IPS-18c (cell line): ENCODE data around the gene CSHL1.
"Not testable (repeated sequence)": the region's sequence is repeated elsewhere in the genome, so short reads cannot be mapped to it uniquely, and the experiment has no call there.

Source experiments
- H3K4me3 ChIP-seq: 2 replicates; pipeline ENCODE4 v1.7.0; 2013; ENCODE audit warnings: low read depth, mild to moderate bottlenecking, low read length, moderate library complexity; ENCODE audit not compliant: insufficient read depth
- H3K9me3 ChIP-seq: one replicate; pipeline ENCODE4 v1.6.1; 2013; ENCODE audit warnings: mild to moderate bottlenecking, low read length, moderate library complexity; ENCODE audit not compliant: control insufficient read depth, insufficient read depth

The CSHL1 gene

DNA sequence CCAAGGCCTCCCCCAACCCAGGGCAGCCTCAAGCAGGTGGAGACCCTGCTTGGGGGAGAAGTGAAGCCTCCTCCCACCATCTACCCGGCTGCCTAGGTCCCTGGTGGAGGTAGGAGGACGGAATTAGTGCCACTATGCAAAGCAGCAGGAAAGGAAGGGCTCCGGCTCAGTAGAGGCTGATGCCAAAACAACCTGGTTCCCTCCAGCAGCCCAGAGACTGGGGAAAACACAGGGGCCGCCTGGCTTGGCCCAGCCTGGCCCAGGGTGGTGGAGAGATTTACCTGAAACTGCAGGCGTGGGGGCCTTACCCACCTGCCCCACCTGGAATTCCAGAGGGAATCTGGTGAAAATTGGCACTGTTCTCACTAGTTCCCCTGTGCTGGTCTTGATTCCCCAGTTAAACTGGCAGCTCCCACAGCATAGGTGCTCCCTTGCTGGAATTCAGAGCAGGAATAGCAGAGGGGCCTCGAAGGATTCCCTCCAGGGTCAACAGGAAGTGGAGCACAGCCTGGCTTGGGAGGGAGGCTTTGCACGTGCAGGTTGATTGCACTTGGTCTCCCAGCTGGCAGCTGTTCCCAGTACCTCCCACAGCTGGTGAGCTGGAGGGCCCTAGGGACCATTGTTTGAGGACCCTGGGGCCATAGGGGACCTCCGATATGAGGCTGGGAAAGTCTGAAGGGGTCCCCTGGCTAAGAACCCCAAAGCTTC lies 16.6 kb upstream of the CSHL1 start:
- peaks cover 2% of the 10 kb centered on the region for H3K9me3 ChIP-seq
- H3K4me3 ChIP-seq = no peak overlapping the region

DNA sequence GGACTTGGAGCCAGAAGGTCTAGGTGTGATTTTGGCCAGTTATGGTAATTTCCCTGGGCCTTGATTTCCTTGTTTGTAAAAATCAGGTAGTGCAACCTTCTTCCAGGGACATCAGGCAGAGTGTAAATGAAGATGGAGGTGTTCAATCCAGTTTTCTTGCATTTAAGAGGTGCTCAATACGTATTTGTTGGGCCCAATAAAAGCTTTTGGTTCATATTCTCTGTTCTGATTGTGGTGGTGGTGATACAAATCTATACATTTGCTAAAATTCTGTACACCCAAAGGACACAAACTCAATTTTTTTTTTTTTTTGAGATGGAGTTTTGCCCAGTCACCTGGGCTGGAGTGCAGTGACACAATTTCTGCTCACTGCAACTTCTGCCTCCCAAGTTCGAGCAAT lies 15.1 kb upstream of the CSHL1 start:
- H3K9me3 ChIP-seq = peaks cover 2% of the 10 kb centered on the region
- H3K4me3 ChIP-seq = no peak overlapping the region

DNA sequence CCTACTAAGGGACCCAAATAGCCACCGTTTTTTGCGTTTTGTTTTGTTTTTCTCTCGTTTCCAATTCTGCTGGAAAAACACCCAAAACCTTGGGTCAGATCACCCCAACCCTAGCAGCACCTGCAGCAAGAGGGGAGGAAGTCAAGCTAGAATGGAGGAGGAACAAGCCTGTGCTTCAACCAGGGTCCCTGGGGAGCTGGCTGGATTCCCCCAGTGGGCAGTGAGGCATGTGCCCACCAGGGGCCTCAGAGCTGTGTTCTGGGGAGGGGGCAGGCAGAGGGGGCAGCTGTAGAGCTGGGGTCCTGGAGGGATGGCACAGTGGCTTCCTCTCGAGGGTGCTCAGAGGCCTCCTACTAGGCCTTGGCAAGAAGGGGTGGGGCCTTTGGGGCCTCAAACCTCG lies 14.6 kb upstream of the CSHL1 start:
- H3K9me3 ChIP-seq = peaks cover 2% of the 10 kb centered on the region
- no peak overlapping the region for H3K4me3 ChIP-seq

DNA sequence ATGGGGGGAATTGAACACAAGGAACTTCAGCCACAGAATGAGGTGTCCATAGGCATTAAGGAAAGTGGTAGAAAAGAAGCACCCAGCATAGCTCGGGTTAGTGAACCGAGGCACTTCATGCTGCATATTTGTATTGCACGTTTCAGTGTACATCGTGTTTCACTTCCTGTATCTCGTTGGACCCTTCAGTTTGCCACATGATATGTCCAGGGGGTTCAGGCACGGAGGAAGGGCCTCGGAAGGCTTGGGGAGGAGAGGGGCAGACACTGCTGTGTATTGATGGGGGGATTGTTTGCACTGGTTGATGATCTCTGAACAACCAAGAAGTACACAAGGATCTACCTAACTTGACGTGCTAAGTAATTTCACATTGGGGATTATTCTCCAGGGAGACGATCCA lies 11.3 kb upstream of the CSHL1 start:
- not testable (repeated sequence) for H3K4me3 ChIP-seq, H3K9me3 ChIP-seq

DNA sequence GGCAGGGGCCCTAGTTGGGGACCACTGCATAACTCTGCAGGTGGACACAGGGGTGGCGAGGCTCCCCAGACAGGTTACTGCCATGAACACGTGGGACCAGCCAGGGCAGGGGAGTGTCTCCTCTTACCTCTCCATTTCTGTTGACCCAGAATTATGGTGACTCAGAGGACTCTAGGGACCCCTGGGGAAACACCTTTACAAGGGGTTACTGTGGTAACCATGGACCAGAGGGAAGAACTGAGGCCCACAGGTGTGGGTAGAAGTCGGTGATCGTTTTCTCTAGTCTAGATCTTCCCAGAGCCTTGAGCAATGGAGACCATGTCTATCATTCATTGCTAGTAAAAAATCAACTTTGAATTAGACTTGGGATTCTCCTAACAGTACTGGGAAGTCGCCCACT lies 9.7 kb upstream of the CSHL1 start:
- not testable (repeated sequence) for H3K9me3 ChIP-seq, H3K4me3 ChIP-seq

DNA sequence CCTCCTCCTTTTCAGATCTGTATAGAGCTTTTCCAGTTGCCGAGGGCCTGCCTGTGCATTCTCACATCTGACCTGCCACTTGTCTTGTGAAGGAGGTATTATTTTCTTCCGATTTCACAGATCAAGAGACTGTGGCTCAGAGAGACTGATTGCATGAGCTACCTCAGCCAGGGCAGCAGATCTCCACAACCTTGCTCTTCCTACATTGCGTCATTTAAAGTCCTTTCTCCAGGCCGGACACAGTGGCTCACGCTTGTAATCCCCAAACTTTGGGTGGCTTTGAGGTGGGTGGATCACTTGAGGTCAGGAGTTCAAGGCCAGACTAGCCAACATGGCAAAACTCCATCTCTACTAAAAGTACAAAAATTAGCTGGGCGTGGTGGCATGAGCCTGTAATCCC lies 9.0 kb upstream of the CSHL1 start:
- not testable (repeated sequence) for H3K4me3 ChIP-seq, H3K9me3 ChIP-seq

DNA sequence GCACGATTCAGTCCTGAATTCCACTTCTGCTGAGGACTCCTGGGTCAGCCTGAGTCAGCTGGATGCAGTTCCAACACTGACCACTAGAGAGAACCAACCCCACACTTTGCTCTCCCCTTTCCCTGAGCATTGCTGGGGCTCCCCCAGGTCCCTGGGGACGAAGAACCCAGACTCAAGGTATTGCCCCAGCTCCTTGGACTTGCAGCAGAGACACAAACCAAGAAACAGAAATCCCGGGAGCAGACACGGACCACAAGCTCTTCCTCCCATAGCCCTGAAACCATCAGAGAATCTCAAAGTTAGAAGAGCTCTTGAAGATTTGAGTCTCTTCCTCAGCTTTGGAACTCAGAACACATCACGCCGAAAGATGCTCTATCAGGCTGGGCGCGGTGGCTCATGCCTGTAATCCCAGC lies 8.3 kb upstream of the CSHL1 start:
- no peak overlapping the region for H3K4me3 ChIP-seq
- H3K9me3 ChIP-seq = peaks cover 4% of the 10 kb centered on the region

DNA sequence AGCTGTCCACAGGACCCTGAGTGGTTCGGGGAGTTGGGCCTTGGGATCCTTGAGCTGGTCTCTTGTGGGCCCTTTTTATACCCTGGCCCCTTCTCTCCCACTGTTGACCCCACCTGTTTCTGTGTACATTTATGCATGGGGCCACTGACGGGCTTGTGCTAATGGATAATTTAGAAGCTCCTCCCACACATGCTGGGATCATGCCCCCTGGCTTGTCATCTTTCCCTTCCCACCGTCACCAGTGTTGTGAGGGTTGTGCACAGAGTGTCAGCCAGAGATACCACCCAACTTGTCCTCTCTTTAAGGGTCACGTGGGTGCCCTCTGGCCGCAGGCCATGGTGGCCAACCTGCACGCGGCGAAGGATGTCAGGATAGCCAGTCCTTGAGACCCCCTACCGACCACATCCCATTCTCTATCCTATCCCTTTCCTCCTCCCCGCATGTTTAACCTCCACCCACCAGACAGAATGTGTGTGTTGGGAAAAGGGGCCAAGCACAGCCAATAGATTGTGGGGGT lies 7.8 kb upstream of the CSHL1 start, which contains the start of gene GH1:
Gene GH1, minus strand, starts transcription at position 51 of the 517 bp plus-strand sequence. CDS start 63 bp downstream, outside the sequence.
- peak within 1 kb of the TSS; percentile 20; the same call in 1 of the 2 replicates for H3K4me3 ChIP-seq
- not testable (repeated sequence) for H3K9me3 ChIP-seq

DNA sequence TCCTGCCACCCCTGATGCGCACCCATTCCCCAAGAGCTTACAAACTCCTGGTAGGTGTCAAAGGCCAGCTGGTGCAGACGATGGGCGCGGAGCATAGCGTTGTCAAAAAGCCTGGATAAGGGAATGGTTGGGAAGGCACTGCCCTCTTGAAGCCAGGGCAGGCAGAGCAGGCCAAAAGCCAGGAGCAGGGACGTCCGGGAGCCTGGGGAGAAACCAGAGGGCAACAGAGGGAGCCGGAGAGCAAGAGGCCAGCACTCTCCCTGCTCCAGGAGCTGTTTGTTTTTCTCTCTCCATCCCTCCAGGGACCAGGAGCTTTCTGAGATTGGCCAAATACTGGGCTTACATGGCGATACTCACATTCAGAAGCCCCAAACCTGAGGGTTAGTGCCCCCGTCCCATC lies 7.2 kb upstream of the CSHL1 start:
- Histone ChIP-seq H3K4me3 (peak overlapping the region; percentile 20; the same call in 1 of the 2 replicates), H3K9me3 (peaks cover 4% of the 10 kb centered on the region)

DNA sequence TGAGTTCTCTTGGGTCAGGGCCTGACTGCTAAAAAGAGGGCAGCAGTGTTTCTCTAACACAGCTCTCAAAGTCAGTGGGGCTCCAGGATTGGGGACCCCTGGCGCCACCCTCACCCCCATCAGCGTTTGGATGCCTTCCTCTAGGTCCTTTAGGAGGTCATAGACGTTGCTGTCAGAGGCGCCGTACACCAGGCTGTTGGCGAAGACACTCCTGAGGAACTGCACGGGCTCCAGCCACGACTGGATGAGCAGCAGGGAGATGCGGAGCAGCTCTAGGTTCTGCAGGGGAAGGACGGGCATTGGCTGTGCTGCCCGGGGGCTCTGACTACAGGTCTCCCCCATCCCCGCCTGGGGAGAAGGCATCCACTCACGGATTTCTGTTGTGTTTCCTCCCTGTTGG lies 6.6 kb upstream of the CSHL1 start:
- Histone ChIP-seq H3K4me3 (no peak overlapping the region), H3K9me3 (peaks cover 4% of the 10 kb centered on the region)

DNA sequence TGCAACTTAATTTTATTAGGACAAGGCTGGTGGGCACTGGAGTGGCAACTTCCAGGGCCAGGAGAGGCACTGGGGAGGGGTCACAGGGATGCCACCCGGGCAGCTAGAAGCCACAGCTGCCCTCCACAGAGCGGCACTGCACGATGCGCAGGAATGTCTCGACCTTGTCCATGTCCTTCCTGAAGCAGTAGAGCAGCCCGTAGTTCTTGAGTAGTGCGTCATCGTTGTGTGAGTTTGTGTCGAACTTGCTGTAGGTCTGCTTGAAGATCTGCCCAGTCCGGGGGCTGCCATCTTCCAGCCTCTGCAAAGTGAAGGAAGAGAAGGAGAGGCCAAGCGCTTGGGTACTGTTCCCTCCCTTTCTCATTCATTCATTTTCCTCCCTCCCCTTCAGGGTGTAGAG lies 6.1 kb upstream of the CSHL1 start:
- not testable (repeated sequence) for H3K9me3 ChIP-seq, H3K4me3 ChIP-seq

DNA sequence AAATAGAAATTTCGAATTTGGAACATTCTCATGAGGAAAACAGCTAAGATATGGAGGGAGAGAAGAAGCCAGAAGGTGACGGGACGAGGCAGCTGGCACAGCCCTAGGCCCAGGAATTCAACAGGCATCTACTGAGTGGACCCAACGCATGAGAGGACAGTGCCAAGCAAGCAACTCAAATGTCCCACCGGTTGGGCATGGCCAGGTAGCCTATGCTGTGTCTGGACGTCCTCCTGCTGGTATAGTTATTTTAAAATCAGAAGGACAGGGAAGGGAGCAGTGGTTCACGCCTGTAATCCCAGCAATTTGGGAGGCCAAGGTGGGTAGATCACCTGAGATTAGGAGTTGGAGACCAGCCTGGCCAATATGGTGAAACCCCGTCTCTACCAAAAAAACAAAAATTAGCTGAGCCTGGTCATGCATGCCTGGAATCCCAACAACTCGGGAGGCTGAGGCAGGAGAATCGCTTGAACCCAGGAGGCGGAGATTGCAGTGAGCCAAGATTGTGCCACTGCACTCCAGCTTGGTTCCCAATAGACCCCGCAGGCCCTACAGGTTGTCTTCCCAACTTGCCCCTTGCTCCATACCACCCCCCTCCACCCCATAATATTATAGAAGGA lies 5.6 kb upstream of the CSHL1 start:
- peaks cover 4% of the 10 kb centered on the region for H3K9me3 ChIP-seq
- H3K4me3 ChIP-seq = no peak overlapping the region

DNA sequence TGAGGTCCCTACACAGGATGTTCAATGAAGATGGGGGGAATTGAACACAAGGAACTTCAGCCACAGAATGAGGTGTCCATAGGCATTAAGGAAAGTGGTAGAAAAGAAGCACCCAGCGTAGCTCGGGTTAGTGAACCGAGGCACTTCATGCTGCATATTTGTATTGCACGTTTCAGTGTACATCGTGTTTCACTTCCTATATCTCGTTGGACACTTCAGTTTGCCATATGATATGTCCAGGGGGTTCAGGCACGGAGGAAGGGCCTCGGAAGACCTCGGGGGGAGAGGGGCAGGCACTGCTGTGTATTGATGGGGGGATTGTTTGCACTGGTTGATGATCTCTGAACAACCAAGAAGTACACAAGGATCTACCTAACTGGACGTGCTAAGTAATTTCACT lies 4.7 kb upstream of the CSHL1 start:
- H3K9me3 ChIP-seq, H3K4me3 ChIP-seq: not testable (repeated sequence)

DNA sequence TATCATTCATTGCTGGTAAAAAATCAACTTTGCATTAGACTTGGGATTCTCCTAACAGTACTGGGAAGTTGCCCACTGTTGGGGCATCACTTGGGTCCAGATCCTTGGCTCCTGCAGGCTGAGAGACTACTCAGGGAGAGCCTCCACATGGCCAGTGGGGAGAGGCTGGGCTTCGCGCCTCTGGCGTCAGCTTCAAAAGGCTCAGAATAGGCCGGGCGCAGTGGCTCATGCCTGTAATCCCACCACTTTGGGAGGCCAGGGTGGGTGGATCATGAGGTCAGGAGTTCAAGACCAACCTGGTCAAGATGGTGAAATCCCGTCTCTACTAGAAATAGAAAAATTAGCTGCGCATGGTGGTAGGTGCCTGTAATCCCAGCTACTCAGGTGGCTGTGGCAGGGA lies 3.4 kb upstream of the CSHL1 start:
- no peak overlapping the region for H3K4me3 ChIP-seq
- H3K9me3 ChIP-seq = peaks cover 4% of the 10 kb centered on the region

DNA sequence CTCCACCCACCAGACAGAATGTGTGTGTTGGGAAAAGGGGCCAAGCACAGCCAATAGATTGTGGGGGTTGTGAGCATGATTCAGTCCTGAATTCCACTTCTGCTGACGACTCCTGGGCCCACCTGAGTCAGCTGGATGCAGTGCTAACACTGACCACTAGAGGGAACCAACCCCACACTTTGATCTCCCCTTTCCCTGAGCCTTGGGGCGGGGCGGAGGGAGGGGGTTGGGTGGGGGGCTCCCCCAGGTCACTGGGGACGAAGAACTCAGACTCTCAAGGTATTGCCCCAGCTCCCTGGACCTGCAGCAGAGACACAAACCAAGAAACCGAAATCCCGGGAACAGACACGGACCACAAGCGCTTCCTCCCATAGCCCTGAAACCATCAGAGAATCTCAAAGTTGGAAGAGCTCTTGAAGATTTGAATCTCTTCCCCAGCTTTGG lies 621 bp upstream of the CSHL1 start:
- Histone ChIP-seq H3K9me3 (no peaks in the 10 kb centered on the region), H3K4me3 (no peak overlapping the region)

DNA sequence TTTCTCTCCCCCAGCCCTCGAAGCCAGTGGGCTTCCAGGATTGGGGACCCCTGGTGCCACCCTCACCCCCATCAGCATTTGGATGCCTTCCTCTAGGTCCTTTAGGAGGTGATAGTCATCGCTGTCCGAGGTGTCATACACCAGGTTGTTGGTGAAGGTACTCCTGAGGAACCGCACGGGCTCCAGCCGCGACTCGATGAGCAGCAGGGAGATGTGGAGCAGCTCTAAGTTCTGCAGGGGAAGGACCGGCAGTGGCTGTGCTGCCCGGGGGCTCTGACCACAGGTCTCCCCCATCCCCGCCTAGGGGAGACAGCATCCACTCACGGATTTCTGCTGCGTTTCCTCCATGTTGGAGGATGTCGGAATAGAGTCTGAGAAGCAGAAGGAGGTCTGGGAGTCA lies 962 bp downstream of the CSHL1 start:
- H3K9me3 ChIP-seq = no peaks in the 10 kb centered on the region
- no peak overlapping the region for H3K4me3 ChIP-seq

DNA sequence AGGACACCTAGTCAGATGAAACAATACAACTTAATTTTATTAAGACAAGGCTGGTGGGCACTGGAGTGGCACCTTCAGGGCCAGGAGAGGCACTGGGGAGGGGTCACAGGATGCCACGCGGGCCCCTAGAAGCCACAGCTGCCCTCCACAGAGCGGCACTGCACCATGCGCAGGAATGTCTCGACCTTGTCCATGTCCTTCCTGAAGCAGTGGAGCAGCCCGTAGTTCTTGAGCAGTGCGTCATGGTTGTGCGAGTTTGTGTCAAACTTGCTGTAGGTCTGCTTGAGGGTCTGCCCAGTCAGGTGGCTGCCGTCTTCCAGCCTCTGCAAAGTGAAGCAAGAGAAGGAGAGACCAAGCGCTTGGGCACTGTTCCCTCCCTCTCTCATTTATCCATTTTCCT lies 1.5 kb downstream of the CSHL1 start:
- not testable (repeated sequence) for H3K4me3 ChIP-seq, H3K9me3 ChIP-seq

DNA sequence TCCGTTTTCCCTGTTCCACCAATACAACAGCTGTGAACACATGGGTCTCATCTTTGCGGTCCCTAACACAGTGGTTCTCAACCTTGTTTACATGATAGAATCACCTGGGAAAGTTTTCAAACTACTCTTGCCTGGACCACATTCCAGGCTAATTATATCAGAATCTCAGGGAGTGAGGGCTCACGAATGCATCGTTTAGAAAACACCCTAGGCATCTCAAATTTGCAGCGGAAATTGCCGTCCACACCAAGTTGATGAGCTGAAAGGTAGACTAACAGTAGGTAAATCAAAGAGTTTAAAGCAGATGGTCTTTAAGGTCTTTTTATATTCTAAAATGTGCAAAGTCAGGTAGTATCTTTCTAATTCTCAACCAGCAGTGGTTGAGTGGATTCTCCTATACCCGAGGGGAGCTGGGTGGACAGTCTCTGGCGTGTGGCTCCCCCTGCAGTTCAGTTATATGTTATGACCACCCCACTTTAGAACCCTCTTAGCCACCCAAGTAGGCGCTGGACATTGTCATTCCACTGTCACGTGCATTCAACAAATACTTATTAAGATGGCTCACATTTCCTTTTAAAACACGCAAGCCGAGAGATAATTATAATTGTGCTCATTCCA lies 3.8 kb downstream of the CSHL1 start:
- not testable (repeated sequence) for H3K4me3 ChIP-seq, H3K9me3 ChIP-seq
